Calu3 (cell line): ENCODE data around the gene EMX2. TPM values are rescaled to one million over a fixed set of nuclear protein-coding genes. Genes with fewer than 3 reads are reported as not detected.

ENCODE experiments used
- BruUV-seq: library from RNA; stranded (reverse); fragments of 400-500 nt; replicated peaks from 2 replicates; lab custom pipeline; 2021; lab: Mats Ljungman, UMichigan
- CTCF ChIA-PET: fragments of 300-600 bp; sonication (Branson Sonifier 250); formaldehyde crosslinking; loops from one replicate; lab custom pipeline; 2022; ENCODE audit warnings: antibody characterized with exemption; lab: Charles Lee
- DNase-seq: peaks from one replicate; pipeline ENCODE4 v3.0.0; 2022
- H3K27ac Mint-ChIP-seq: one replicate; pipeline ENCODE4 v1.8.0; 2022; ENCODE audit warnings: mixed read lengths; ENCODE audit not compliant: unreplicated experiment
- H3K27me3 Mint-ChIP-seq: one replicate; pipeline ENCODE4 v1.8.0; 2022; ENCODE audit warnings: mixed read lengths; ENCODE audit not compliant: unreplicated experiment
- H3K36me3 Mint-ChIP-seq: one replicate; pipeline ENCODE4 v1.8.0; 2022; ENCODE audit warnings: mild to moderate bottlenecking, moderate library complexity, mixed read lengths; ENCODE audit not compliant: insufficient read depth, unreplicated experiment
- H3K4me1 Mint-ChIP-seq: one replicate; pipeline ENCODE4 v1.8.0; 2022; ENCODE audit warnings: mild to moderate bottlenecking, low read depth, mixed read lengths; ENCODE audit not compliant: unreplicated experiment
- H3K4me3 Mint-ChIP-seq: one replicate; pipeline ENCODE4 v1.8.0; 2022; ENCODE audit warnings: mild to moderate bottlenecking, low read depth, moderate library complexity, mixed read lengths; ENCODE audit not compliant: unreplicated experiment
- H3K9me3 Mint-ChIP-seq: one replicate; pipeline ENCODE4 v1.8.0; 2022; ENCODE audit warnings: low read depth, mixed read lengths; ENCODE audit not compliant: unreplicated experiment
- CTCF ChIP-seq: fragments of 200-600 bp; IDR thresholded peaks from one replicate; pipeline ENCODE4 v1.8.0; 2022; ENCODE audit warnings: antibody characterized with exemption; ENCODE audit not compliant: unreplicated experiment
- intact Hi-C: fragments of 100-400 bp; cut with micrococcal nuclease; formaldehyde crosslinking; loops from one replicate; pipeline ENCODE4 v1.10.0; 2022; ENCODE audit not compliant: unreplicated experiment
- total RNA-seq: library from RNA; stranded (reverse); gene quantifications from 2 replicates; pipeline ENCODE4 v1.2.3, GENCODE V29; 2022

The EMX2 gene
- total RNA-seq, 1 experiment from 2014 or later, result not detected

GRCh38 chr10:117568334-117568733 lies 25.8 kb downstream of the EMX2 start:
- CTCF ChIA-PET, result no interaction called here
- no peak for DNase-seq
- Mint-ChIP-seq H3K27me3 (peaks cover 48% of the 10 kb centered on the region), H3K9me3 (no peaks in the 10 kb centered on the region), H3K36me3 (no peaks in the 10 kb centered on the region), H3K27ac (no peak overlapping the region), H3K4me3 (no peak overlapping the region), H3K4me1 (no peaks in the 10 kb centered on the region)
- intact Hi-C loops, result no loop called here
- TF ChIP-seq CTCF, result no peak
- BruUV-seq, result no TSS peak

DNA sequence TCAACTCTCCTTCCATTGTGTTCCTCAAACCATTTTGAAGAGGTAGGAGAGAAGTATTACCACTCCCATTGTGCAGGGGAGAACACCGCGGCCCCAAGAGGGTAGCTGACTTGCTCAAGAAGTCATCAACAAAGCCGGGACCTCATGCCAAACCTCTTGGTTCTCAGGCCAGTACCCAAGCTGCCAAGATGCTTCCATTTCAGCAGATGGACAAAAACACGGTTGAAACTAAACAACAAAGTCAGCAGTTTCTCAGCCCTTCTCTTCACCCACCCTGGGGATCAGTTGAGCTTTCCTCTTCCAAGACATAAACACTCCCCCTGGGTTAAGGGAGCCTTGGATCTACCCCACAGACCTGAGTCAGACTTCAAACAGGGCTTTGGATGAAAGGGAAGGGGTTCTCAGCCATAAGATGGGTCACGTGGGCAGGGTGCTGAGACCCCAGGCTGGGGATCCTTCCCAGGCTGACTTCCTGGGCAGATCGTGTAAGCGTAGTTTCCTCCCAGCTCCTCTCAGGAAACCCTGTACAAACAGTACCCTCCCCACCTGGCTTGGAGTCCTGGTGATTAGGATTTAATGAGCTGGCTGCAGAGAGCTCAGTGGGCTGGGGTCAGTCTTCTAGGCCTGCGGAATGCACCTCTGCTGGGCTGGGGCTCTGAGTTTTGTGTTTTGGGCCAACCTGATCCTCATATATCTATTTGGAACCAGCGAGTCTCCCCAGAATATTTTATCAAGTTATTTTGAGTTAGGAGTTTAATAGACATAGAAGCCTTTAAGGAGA lies 27.3 kb downstream of the EMX2 start:
- Mint-ChIP-seq H3K27me3 (peaks cover 52% of the 10 kb centered on the region), H3K27ac (no peak overlapping the region), H3K9me3 (no peaks in the 10 kb centered on the region), H3K4me1 (no peaks in the 10 kb centered on the region), H3K36me3 (no peaks in the 10 kb centered on the region), H3K4me3 (no peak overlapping the region)
- TF ChIP-seq CTCF, result no peak
- intact Hi-C loops, result no loop called here
- BruUV-seq, result no TSS peak
- DNase-seq, result no peak
- CTCF ChIA-PET, result no interaction called here

GRCh38 chr10:117570880-117571279 lies 28.3 kb downstream of the EMX2 start:
- no TSS peak for BruUV-seq
- no peak for DNase-seq
- H3K27me3 Mint-ChIP-seq, result peaks cover 56% of the 10 kb centered on the region

DNA sequence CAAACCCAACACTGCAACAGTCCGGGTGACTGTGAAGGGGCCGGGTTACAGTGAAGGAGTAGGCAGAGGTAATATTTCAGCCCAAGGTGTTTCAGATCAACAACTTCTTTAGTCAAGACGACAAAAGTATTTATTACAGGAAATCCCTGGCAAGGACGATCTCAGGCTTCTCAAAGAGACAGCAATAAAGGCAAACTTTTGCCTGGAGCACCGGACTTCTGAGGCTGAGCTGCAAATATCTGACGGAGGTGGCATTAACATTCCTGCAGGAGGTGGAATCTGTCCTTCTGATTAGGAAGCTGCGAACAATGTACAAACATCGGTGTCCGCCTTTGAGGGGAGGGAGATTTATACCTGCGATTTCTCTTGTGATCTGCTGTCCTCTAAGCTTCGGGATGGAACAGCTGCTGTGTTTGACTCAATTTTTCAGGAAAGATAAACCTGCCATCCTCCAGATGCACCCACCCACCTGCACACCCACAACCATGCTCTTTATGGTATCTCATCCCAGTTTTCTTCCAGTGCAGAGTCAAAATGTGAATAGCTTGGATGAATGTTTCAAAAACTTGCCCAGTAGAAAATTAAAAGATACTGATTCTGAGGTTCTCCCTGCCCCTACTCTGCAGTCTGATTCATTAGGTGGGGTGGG lies 32.1 kb downstream of the EMX2 start:
- no peak for TF ChIP-seq CTCF
- no peak for DNase-seq
- H3K27me3 Mint-ChIP-seq, result peaks cover 64% of the 10 kb centered on the region
- H3K36me3 Mint-ChIP-seq, result no peaks in the 10 kb centered on the region
- no peaks in the 10 kb centered on the region for H3K9me3 Mint-ChIP-seq
- BruUV-seq, result no TSS peak
- intact Hi-C loops, result no loop called here
- H3K4me1 Mint-ChIP-seq, result no peaks in the 10 kb centered on the region
- H3K27ac Mint-ChIP-seq, result no peak overlapping the region
- CTCF ChIA-PET, result no interaction called here
- H3K4me3 Mint-ChIP-seq, result no peak overlapping the region

More at GRCh38 chr10:117570880-117571279, 28.3 kb downstream of the EMX2 start:
- CTCF ChIA-PET, result no interaction called here
- Mint-ChIP-seq H3K4me3 (no peak overlapping the region), H3K4me1 (no peaks in the 10 kb centered on the region), H3K27ac (no peak overlapping the region), H3K36me3 (no peaks in the 10 kb centered on the region), H3K9me3 (no peaks in the 10 kb centered on the region)
- intact Hi-C loops, result no loop called here
- no peak for TF ChIP-seq CTCF
